GM12874 (cell line): ENCODE data around the gene NRF1.

ENCODE experiments used
- TF ChIP-seq, protein P1 (sequence below): IDR thresholded peaks from 2 replicates; pipeline ENCODE4 v1.5.1; 2011; ENCODE audit warnings: low read depth, mild to moderate bottlenecking, control low read depth, low read length, moderate library complexity; ENCODE audit not compliant: insufficient read depth

The NRF1 gene

DNA sequence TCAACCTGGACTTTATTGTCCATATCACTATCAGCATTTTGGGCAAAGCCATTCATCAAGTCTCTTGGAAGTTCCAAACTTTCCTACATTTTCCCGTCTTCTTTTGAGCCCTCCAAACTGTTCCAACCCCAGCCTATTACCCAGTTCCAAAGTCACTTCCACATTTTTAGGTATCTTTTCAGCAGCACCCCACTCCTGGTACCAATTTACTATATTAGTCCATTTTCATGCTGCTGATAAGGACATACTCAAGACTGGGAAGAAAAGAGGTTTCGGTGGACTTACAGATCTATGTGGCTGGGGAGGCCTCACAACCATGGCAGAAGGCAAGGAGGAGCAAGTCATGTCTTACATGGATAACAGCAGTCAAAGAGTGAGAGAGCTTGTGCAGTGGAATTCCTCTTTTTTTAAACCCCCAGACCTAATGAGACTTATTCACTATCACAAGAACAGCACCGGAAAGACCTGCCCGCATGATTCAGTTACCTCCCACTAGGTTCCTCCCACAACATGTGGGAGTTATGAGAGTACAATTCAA lies 50.2 kb downstream of the NRF1 start:
- TF ChIP-seq, protein P1, sequence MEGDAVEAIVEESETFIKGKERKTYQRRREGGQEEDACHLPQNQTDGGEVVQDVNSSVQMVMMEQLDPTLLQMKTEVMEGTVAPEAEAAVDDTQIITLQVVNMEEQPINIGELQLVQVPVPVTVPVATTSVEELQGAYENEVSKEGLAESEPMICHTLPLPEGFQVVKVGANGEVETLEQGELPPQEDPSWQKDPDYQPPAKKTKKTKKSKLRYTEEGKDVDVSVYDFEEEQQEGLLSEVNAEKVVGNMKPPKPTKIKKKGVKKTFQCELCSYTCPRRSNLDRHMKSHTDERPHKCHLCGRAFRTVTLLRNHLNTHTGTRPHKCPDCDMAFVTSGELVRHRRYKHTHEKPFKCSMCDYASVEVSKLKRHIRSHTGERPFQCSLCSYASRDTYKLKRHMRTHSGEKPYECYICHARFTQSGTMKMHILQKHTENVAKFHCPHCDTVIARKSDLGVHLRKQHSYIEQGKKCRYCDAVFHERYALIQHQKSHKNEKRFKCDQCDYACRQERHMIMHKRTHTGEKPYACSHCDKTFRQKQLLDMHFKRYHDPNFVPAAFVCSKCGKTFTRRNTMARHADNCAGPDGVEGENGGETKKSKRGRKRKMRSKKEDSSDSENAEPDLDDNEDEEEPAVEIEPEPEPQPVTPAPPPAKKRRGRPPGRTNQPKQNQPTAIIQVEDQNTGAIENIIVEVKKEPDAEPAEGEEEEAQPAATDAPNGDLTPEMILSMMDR = no peak

DNA sequence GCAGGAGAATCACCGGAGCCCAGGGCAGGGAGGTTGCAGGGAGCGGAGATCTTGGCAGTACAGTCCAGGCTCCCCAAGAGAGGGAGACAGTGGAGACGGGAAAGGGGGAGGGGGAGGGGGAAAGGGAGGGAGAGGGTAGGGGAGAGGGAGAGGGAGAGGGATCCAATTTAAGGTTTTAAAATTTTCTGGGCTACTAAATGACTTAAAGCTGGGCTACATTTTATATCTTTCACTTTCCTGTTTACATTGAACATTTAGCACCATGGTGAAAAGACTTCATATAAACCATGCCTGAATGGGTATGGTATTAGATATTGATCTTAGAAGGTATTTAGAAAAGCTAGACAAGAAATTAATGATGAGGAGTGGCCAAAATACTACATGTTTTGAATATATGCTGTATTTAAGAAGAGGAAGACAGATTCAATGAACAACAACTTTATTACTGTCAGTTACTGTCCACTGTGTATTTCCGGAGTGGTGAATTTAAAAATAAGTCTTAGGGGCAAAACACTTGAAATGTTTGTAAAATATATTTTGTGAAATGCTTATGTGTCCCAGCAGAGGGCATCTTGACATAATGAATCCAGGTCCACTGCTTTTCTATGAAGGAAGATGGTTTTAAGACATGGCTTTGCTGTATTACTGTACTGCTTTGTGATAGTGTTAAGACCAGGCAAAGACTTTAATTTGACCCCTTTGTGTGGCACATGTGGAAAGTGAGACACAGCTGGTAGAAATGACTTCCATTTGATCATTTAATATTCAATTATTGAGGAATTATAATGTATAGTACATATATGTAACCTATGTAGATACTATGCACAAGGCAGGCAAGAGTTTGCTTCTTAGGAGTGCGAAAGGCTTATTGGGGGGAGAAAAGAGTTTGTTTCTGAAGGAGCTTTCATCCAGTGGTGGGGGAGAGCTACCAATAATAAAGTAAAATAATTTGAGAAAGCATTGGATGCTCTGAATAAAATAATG lies 52.8 kb downstream of the NRF1 start:
- TF ChIP-seq, protein P1 = peak; percentile 25; the same call in 1 of the 2 replicates

DNA sequence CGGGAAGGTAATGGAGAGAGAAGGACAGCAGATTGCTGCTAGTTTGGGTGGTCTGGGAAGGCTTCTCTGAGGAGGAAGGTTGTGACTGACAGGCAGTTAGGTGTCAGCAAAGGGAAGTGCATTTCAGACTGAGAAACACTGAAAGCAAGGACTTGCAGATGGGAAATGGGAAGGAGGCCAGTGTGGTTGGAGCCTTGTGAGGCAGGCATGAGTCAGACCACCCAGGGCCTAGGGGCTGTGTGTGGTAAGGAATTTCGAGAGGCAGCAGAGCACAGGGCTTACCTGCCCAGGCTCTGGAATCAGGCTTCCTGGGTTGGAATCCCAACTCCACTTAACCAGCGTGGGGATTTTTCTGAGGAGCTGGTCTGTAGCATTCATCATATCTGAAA lies 53.5 kb downstream of the NRF1 start:
- TF ChIP-seq, protein P1 = no peak

DNA sequence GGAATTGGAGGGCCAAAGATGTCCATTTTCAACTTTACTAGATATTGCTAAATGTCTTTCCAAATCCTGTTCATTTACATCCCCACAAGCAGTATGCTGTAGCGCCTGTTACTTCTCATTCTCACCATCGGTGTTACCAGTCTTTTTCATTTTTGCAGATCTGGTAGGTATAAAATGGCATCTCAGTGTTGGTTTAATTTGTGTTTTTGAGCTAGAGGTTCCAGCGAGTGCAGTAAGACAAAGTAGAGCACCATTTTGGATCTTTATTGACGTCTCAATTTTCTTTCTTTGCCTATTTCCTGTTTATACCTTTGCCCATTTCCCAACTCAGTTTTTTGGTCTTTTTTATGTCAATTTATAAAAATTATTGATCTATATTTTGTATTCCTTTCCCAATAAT lies 55.6 kb downstream of the NRF1 start:
- TF ChIP-seq, protein P1 = no peak

- TF ChIP-seq, protein P1 = no peak
These were observed 56.0 kb downstream of the NRF1 start for GRCh38 chr7:129667551-129667950.

GRCh38 chr7:129669901-129670300 lies 58.4 kb downstream of the NRF1 start:
- TF ChIP-seq, protein P1 = no peak

GRCh38 chr7:129670656-129671055 lies 59.1 kb downstream of the NRF1 start:
- TF ChIP-seq, protein P1 = no peak
